Stimulated activated CD8-positive, alpha-beta memory T cell treated with anti-CD3 and anti-CD28 coated beads, Interleukin-7, amount 100 ng/mL, for 1 hour (primary cell): ENCODE measurements around the gene POR.

Experiments
- DNase-seq, 2 donors: peaks; one replicate each; pipeline ENCODE4 v3.0.0-alpha.2; 2020; ENCODE audit warnings: low read depth in 2 of 2

Gene POR

DNA sequence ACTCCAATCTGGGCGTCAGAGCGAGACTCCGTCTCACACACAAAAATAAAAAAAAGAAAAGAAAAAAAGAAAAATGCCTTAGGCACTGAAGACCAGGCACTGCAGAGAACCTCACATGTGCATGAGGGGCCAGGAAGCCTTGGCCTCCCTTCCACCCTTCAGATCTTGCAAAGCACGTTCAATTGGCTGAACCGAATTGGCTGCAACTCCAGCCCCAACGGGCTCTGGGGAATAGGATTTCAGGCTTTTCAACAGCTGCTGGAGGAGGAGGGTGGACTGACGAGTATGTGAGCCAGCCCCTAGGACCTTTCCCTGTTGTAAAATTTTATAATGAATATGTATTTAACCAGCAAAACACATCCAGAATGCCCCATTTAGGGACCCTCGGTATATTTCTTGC lies 62.8 kb downstream of the POR start:
- DNase-seq: no peak

DNA sequence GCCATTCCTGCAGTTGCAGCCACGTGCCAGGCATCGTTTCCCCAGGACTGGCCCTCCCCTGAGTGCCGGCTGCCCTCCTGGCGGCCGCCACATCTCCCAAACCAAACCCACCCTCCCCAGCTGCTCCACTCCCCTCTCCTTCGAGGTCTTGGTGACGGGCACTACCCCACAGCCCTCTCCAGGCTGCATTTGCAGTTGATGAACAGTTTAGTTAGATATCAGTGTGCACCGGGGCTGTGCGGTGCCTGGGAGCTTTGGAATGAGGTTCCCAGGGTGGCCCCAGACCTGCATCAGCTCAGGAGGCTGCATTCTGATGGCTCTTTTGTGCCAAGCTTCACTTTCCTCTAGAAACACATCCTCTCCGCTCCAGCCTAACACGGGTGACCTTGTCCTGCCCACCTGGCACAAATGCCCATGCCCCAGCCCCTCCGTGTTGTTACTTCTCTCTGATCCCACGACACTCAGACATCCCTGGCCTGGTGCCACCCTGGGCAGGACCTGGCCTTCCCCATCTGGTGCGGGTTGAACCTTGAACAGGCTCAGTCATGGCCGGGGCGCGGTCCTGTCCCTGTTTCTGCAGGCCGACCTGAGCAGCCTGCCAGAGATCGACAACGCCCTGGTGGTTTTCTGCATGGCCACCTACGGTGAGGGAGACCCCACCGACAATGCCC lies 64.9 kb downstream of the POR start:
- no peak for DNase-seq

DNA sequence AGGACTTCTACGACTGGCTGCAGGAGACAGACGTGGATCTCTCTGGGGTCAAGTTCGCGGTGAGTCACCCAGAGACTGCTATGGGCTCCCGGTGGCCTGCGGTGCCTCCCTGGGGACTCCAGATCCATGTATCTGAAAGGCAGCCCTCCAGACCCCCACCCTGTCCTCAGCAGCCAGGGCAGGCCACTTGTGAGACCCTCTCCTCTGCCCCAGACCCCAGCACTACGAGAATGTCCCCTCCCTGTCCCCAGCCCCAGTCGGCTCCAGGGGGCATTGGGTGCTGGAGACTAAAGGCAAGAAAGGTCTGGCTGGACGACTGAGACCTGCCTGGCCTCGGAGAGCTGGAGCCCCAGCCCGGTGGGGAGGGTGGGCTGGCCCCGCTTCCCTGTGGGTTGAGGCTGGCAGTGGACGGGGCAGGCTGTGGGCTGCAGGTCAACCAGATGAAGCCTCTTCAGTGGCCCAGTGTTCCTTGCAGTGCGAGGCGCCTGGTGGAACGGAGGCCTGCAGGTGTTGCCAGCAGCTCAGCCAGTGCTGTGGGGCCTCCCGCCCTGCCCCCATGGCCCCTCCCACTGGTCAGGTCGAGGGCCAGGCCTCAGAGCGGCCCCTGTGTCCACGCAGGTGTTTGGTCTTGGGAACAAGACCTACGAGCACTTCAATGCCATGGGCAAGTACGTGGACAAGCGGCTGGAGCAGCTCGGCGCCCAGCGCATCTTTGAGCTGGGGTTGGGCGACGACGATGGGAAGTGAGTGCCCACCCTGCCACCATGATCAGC lies 65.7 kb downstream of the POR start:
- DNase-seq: no peak

DNA sequence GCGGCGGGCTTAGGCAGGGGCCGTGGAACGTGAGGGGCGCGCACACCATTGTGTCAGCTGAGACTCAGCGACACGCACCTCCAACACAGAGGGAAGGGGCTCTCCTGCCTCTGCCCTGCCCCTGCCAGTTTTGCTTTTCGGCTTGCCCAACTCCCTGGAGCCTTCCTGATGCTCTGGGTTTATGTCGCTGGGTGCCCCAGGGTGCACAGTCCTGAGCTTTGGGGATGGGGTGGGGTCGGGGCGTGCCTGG lies 66.2 kb downstream of the POR start:
- DNase-seq: no peak

DNA sequence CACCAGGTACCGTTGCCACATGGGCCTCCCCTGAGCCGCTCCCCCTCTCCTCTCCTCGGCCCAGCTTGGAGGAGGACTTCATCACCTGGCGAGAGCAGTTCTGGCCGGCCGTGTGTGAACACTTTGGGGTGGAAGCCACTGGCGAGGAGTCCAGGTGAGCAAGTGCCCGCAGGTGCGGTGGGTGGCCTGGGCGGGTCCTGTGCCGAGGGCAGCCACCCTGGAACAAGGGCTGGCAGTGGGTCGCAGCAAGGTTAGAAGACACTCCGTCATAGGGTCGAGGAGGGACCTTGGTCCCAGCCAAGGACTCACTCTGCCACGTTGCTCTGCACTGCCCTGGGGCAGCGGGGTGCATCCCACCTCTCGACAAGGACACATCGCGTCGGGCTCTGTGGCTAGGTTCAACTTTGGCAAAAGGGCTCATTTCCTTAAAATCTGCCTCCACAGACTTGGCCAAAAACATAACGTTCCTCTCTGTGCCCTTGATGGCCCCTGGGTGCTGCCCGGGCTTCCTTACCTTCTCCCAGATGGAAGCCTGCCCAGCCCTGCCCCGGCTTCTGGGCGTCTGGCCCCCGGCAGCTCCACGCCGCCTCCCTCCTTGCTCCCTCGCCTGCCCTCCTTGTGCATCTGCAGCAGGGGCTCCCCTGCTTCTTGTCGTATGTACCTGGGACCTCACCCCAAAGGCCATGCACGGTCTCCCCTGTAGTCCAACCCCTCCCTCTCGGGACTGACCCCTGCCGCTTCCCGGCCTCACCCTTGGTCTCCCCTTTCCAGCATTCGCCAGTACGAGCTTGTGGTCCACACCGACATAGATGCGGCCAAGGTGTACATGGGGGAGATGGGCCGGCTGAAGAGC lies 66.7 kb downstream of the POR start:
- no peak for DNase-seq

DNA sequence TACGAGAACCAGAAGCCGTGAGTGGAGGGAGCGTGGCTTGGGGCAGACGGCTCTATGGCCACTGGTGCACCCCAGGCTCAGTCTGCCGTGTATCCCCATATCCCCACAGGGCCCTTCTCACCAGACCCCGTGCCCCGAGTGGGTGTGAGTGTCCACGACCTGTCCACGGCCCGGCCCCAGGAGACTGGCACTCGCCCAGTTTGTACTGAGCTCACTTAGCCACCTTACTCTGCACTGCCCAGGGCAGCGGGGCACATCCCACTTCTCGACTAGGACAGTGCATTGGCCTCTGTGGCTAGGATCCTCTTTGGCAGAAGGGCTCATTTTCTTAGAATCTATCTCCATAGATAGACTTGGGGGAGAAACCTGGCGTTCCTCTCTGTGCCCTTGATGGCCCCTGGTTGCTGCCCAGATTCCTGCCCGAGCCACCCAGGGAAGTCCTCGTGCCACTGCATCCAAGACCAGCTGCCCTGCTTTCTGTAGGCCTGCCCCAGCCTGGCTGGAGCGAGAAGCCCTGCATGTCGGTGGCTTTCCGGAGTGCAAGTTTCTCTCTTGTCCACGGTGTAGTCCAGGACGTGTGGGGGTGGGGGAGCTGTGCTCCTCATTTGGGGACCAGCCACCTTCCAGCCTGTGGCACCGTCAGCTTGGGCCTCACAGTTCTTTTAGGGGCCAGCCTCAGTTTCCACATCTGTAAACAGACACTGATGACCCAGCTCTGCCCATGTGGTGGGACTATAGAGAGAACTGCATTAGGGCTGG lies 67.5 kb downstream of the POR start:
- no peak for DNase-seq

DNA sequence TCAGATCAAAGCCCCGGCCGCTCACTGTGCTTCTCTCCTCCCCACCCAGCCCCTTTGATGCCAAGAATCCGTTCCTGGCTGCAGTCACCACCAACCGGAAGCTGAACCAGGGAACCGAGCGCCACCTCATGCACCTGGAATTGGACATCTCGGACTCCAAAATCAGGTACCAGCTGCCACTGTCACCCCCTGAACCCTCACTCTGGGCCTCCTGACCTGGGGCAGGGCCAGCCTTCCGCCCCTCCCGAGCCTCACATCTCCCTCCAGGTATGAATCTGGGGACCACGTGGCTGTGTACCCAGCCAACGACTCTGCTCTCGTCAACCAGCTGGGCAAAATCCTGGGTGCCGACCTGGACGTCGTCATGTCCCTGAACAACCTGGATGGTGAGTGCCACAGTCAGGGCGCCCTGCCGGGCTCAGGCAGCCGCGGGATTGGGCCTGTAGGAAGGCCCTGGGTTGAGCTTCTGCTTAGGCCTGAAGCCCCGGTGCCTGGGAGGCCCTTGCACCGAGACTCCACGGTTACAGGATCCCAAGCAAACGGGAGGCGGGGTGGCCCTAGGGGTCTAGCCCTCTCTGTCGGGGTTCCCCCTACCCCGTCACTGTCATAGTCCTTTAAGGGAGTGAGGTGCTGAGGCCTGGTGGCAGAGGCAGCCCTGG lies 68.6 kb downstream of the POR start:
- no peak for DNase-seq

DNA sequence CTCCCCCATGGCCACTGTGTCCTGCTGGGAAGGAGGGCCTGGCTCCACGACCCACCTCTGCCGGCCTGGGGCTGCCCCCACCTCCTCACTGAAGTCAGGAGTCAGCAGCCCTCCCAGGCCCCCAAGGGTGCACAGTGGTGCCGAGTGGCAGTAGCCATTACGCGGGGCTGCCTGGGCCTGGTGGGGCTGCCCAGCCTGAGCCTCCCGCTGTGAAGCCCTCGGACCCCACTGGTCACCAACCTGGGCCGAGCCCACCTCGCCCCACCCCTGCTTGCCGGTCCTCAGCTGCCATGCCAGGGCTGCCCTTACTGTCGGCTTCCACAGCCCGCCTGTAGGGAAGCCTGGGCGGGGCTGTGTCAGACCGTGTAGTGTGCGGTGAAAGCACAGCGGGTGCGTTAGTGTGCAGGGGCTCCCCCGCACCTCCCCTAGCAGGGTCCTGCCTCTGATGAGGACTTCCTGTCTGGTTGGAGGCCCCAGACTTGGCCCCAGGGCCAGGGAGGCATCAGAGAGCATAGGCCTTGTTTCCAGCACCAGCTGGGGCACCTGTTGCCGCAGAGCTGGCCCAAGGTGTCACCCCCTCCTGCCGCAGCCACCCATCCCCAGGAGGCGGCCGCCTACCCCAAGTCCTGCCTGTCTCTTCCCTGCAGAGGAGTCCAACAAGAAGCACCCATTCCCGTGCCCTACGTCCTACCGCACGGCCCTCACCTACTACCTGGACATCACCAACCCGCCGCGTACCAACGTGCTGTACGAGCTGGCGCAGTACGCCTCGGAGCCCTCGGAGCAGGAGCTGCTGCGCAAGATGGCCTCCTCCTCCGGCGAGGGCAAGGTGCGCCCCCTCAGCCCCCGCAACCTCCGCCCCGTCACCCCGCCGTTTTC lies 69.4 kb downstream of the POR start:
- no peak for DNase-seq

DNA sequence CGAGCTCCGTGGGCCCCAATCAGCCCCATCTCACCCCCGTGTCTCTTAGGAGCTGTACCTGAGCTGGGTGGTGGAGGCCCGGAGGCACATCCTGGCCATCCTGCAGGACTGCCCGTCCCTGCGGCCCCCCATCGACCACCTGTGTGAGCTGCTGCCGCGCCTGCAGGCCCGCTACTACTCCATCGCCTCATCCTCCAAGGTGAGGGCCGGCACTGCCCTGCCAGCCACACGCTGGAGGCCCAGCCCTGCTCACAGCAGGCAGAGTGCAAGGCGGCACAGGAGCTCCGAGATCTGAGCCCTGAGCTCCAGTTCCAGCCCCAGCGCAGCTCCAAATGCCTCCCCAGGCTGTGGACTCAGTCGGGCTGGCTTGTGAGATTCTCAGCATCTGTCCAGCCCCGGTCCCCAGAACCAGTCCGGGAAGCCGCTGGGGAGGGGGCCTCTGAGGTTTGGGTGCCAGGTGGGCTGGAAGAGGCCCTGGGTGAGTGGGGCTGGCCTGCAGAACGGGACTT lies 70.1 kb downstream of the POR start:
- DNase-seq: no peak

DNA sequence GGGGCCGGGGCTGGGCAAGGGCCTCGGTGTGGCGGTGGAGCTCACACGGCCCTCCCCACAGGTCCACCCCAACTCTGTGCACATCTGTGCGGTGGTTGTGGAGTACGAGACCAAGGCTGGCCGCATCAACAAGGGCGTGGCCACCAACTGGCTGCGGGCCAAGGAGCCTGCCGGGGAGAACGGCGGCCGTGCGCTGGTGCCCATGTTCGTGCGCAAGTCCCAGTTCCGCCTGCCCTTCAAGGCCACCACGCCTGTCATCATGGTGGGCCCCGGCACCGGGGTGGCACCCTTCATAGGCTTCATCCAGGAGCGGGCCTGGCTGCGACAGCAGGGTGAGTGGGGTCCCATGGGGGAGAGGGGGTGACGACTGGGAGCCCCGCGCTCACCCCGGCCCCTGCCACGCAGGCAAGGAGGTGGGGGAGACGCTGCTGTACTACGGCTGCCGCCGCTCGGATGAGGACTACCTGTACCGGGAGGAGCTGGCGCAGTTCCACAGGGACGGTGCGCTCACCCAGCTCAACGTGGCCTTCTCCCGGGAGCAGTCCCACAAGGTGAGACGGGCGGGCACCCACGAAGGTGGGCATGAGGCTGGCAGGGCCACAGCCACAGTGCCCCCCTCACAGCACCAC lies 70.7 kb downstream of the POR start:
- DNase-seq: no peak

DNA sequence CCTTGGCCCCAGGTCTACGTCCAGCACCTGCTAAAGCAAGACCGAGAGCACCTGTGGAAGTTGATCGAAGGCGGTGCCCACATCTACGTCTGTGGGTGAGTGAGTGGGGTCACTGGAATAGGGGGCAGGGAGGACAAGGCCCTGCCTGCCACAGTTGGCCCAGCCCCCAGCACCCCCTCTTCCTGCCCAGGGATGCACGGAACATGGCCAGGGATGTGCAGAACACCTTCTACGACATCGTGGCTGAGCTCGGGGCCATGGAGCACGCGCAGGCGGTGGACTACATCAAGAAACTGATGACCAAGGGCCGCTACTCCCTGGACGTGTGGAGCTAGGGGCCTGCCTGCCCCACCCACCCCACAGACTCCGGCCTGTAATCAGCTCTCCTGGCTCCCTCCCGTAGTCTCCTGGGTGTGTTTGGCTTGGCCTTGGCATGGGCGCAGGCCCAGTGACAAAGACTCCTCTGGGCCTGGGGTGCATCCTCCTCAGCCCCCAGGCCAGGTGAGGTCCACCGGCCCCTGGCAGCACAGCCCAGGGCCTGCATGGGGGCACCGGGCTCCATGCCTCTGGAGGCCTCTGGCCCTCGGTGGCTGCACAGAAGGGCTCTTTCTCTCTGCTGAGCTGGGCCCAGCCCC lies 71.3 kb downstream of the POR start:
- DNase-seq: no peak

DNA sequence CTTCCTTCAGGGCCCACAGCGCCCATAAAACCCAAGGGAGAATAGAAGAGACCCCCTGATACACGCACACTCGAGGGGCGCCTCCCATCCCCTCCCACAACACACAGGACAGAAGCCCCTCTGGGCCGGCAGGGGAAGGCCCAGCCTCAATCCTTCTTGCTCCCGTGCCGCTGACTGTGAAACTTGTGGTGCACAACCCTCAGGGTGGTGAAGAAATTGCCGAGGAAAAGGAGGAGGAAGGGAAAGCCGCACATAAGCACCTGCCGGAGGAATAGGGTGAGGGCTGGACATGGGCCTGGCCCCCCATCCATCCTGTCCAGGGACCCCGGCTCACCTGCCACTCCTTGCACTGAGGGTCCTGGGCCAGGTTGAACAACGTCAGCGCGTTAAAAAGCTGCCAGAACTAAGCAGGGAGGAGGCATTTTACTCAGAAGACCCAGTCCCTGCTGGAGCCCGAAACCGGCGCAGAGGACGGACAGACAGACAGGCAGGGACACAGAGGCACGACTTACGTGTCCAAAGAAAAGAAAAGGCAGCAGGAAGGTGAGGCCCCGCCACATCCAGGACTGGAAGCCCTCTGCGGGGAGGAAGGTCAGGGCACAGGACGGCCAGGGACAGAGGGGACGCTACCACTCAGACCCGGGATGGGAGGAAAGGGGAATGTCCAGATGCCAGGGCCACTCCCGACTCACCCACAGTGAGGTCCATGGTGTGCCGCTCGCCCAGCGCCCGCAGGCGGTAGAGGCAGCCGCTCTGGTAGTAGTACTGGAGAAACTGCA lies 72.3 kb downstream of the POR start:
- no peak for DNase-seq

DNA sequence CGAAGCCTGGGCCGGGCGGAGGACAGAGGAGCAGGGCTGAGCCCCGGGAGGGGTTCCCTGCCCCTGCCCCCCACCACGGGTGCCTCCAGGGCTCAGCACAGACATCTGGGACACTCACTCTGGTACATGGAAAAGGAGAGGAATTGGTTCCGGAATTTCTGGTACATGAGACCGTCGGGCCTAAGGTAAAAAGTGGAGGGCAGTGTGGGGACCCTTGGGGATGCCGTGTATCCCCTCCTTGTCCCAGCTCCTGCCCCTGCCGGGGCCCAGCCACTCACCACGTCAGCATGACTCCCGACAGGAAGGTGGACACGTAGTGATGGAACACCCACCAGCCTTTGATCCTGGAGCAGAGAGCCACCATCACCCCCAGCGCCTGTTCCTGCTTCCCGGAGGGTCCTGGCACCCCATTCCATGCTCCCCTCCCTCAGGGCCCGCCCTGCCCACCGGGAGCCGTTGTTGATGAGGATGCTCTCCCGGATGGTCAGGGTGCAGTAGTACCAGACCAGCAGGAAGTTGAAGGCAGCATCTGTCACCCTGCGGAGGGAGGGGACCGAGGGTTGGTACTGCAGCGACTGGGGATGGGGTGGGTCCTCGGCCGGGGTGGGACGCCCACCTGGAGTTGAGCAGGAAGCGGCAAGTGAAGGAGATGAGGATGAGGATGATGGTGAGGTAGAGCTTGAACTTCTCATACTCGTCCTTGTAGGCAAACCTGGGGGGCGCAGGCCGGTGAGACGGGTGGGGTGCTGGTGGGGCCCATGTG lies 73.0 kb downstream of the POR start:
- DNase-seq: no peak

DNA sequence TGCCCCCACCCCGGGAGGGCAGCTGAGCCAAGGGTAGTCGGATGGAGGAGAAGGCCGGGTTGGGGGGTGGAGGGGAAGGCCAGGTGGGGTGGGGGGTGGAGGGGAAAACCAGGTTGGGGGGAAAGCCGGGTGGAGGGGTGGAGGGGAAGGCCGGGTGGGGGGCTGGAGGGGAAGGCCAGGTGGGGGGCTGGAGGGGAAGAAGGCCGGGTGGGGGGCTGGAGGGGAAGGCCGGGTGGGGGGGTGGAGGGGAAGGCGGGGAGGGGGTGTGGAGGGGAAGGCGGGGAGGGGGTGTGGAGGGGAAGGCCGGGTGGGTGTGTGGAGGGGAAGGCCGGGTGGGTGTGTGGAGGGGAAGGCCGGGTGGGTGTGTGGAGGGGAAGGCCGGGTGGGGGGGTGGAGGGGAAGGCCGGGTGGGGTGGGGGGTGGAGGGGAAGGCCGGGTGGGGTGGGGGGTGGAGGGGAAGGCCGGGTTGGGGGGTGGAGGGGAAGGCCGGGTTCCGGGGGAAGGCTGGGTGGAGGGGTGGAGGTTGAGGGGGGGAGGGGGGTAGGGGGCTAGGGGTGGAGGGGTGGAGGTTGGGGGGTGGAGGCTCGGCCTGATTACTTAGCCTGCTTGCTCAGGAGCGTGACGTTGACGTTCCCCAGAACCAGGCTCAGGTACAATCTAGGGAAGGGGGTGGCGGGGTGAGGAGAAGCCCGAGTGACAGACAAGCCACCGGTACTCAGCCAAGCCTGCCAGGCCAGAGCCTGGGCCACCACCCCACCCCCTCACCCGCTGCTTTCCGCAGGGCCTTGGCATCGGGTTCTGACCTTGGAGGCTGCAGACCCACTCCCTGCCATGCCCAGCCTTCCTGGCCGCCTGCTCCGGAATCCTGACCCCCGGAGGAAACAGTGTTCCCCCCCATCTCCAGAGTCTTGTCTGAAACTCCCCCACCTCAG lies 73.9 kb downstream of the POR start:
- DNase-seq: no peak

DNA sequence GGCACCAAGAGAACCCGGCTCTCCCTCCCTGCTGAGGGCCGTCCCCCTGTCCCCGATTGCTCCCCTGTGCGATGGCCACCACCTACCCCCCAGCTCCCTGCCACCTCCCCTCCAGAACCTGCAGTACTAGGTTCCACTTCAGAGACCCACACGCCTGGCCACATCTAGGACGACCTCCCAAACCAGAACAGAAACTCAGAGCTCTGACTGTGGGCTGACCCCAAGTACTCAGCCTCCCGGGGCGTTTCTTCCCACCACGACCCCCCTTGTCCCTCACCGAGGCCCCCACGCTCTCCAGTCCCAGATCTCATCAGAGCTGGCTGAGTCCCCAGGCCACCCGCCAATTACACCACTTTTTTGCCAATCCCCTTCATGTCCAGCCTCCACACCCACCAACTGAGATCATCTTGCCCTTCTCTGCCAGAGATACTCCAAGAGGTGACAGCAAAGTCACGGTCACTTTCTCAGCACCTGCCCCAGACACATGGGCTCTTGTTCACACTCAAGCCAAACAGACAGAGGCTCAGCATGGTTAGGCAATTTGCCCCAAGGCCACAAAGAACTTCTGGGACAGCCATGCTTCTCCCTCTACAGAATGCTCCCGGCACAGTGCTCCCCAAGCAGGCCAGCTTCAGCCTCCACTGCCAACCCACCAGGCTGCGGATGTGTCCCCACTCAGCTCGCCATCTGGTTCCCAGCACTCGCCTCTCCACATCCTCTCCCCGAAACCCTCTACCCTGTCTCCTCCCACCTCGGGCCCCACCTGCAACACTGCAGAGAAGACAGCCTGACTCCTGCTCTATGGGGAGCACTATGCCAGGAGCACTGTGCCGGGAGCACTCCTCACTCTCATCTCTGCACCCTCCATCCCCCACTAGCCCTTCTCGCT lies 74.8 kb downstream of the POR start:
- no peak for DNase-seq
